HepG2 (cell line): ENCODE measurements around the gene HELZ. TPM values are rescaled to one million over a fixed set of nuclear protein-coding genes. Genes with fewer than 3 reads are reported as not detected.
"Not testable (repeated sequence)": the region's sequence is repeated elsewhere in the genome, so short reads cannot be mapped to it uniquely, and the experiment has no call there.

ENCODE experiments used
- ATAC-seq: fragments of 200-7000 bp; cut with Tn5 transposase; 3 replicates; pipeline ENCODE4 v1.9.1; 2020; ENCODE audit warnings: mild to moderate bottlenecking, moderate library complexity
- BruUV-seq: library from RNA; stranded (reverse); fragments of 400-500 nt; replicated peaks from 2 replicates; lab custom pipeline; 2021; lab: Mats Ljungman, UMichigan
- CTCF ChIA-PET: fragments of 300-600 bp; formaldehyde crosslinking; extraction: SDS; loops from one replicate; lab custom pipeline; 2021; ENCODE audit warnings: low total read pairs, inconsistent platforms, low intra/inter-chr PET ratio; lab: Yijun Ruan, JAX
- POLR2A ChIA-PET: fragments of 350-600 bp; sonication (Branson Sonifier 250); formaldehyde crosslinking; loops from one replicate; lab custom pipeline; 2020; ENCODE audit warnings: antibody characterized with exemption, inconsistent platforms; lab: Yijun Ruan, JAX
- DNase-seq: peaks from one replicate; pipeline ENCODE4 v3.0.0-alpha.2; 2015; ENCODE audit warnings: low spot score
- FAIRE-seq: peaks from 3 replicates; lab custom pipeline; 2011; peaks lifted over from hg19 to GRCh38; lab: Jason Lieb, UNC
- H2AFZ ChIP-seq: one replicate; pipeline ENCODE4 v1.6.1; 2011; ENCODE audit warnings: low read length, inconsistent platforms
- H3K27ac ChIP-seq: fragments of 300-600 bp; 3 replicates; pipeline ENCODE4 v1.8.0; 2011; ENCODE audit warnings: mixed run types, mild to moderate bottlenecking, mixed read lengths, low read length, inconsistent platforms; ENCODE audit not compliant: insufficient read depth; ENCODE audit errors: extremely low read length
- H3K27me3 ChIP-seq, 2 experiments: fragments of 200-600 bp in 1 of 2; 2 replicates in 1 of 2; 3 replicates in 1 of 2; pipeline versions ENCODE4 v1.6.0 to v1.8.0; 2011; ENCODE audit warnings: low read length in 2 of 2, mild to moderate bottlenecking in 2 of 2, moderate library complexity in 2 of 2, inconsistent platforms in 1 of 2; ENCODE audit not compliant: insufficient read depth in 2 of 2, control insufficient read depth in 1 of 2
- H3K36me3 ChIP-seq, 2 experiments: fragments of 200-600 bp in 1 of 2; replicated peaks in 1 of 2; 2 replicates in 1 of 2; 3 replicates in 1 of 2; pipeline versions ENCODE4 v1.5.1 to v1.8.0; 2011; ENCODE audit warnings: low read length in 2 of 2, inconsistent platforms in 1 of 2; ENCODE audit not compliant: insufficient read depth in 2 of 2, control insufficient read depth in 1 of 2
- H3K4me1 ChIP-seq: 2 replicates; pipeline ENCODE4 v1.5.1; 2012; ENCODE audit warnings: low read length, inconsistent platforms; ENCODE audit not compliant: insufficient read depth
- H3K4me2 ChIP-seq: 2 replicates; pipeline ENCODE4 v1.6.0; 2011; ENCODE audit warnings: low read depth, low read length, inconsistent platforms
- H3K4me3 ChIP-seq, 3 experiments: fragments of 200-600 bp in 1 of 3; sonication (generic), shearing (Covaris generic) in 1 of 3; replicated peaks in 1 of 3; 2 replicates each; pipeline ENCODE4 v1.5.1; 2011 to 2016; ENCODE audit warnings: low read length in 3 of 3, inconsistent platforms in 2 of 3, low read depth in 2 of 3, mild to moderate bottlenecking in 2 of 3, control low read depth in 1 of 3, mixed read lengths in 1 of 3; ENCODE audit not compliant: insufficient read depth in 1 of 3
- H3K79me2 ChIP-seq: one replicate; pipeline ENCODE4 v1.6.1; 2011; ENCODE audit warnings: low read length, inconsistent platforms; ENCODE audit not compliant: insufficient read depth
- H3K9ac ChIP-seq: 2 replicates; pipeline ENCODE4 v1.6.0; 2011; ENCODE audit warnings: mild to moderate bottlenecking, low read depth, low read length, inconsistent platforms; ENCODE audit not compliant: insufficient read depth
- H3K9me3 ChIP-seq: 2 replicates; pipeline ENCODE4 v1.5.1; 2012; ENCODE audit warnings: mild to moderate bottlenecking, low read length
- H4K20me1 ChIP-seq: 2 replicates; pipeline ENCODE4 v1.6.0; 2011; ENCODE audit warnings: inconsistent platforms, mild to moderate bottlenecking, low read length, moderate library complexity; ENCODE audit not compliant: insufficient read depth
- ASH2L ChIP-seq: fragments of 300-600, 200-600 bp; sonication (generic); IDR thresholded peaks from 2 replicates; pipeline ENCODE4 v1.7.0; 2017; ENCODE audit warnings: low read depth, mild to moderate bottlenecking, moderate library complexity, mixed read lengths, low read length; ENCODE audit not compliant: insufficient read length
- FOXC1 ChIP-seq: sonication (generic); formaldehyde crosslinking; IDR thresholded peaks from 2 replicates; pipeline ENCODE4 v1.8.0; 2022; ENCODE audit warnings: mild to moderate bottlenecking, missing genetic modification reagents, borderline replicate concordance
- HMGXB4 ChIP-seq, 2 experiments: sonication (generic) in 1 of 2; formaldehyde crosslinking in 1 of 2; IDR thresholded peaks; 2 replicates each; pipeline versions ENCODE4 v1.4.0 to v1.6.1; 2018 to 2020; ENCODE audit warnings: missing genetic modification reagents in 2 of 2, borderline replicate concordance in 1 of 2, low read depth in 1 of 2, mild to moderate bottlenecking in 1 of 2, missing biosample characterization in 1 of 2
- JDP2 ChIP-seq: sonication (generic); formaldehyde crosslinking; IDR thresholded peaks from 2 replicates; pipeline ENCODE4 v1.8.1; 2022; ENCODE audit warnings: missing genetic modification reagents, borderline replicate concordance
- MIXL1 ChIP-seq: IDR thresholded peaks from 2 replicates; pipeline ENCODE4 v1.6.1; 2016
- NFYC ChIP-seq: IDR thresholded peaks from 2 replicates; pipeline ENCODE4 v1.6.1; 2016; ENCODE audit warnings: missing genetic modification reagents, missing compliant biosample characterization
- PRDM10 ChIP-seq: sonication (generic); formaldehyde crosslinking; IDR thresholded peaks from 2 replicates; pipeline ENCODE4 v1.4.0; 2020; ENCODE audit warnings: low read depth, missing genetic modification reagents
- SOX6 ChIP-seq, 2 experiments: fragments of 450-650 bp in 1 of 2; sonication (generic) in 1 of 2; formaldehyde crosslinking in 1 of 2; IDR thresholded peaks; 2 replicates each; pipeline versions ENCODE4 v1.4.0 to v1.6.1; 2017 to 2020; ENCODE audit warnings: antibody characterized with exemption in 1 of 2, mild to moderate bottlenecking in 1 of 2, missing genetic modification reagents in 1 of 2
- SP5 ChIP-seq: IDR thresholded peaks from 2 replicates; pipeline ENCODE4 v1.6.1; 2016; ENCODE audit warnings: low read depth, borderline replicate concordance
- ZNF124 ChIP-seq: sonication (generic); formaldehyde crosslinking; IDR thresholded peaks from 2 replicates; pipeline ENCODE4 v1.4.0; 2020; ENCODE audit warnings: missing genetic modification reagents
- ZNF354B ChIP-seq: sonication (generic); formaldehyde crosslinking; IDR thresholded peaks from 2 replicates; pipeline ENCODE4 v1.8.0; 2022; ENCODE audit warnings: mild to moderate bottlenecking, missing genetic modification reagents
- WGBS: methylation state at CpG from one replicate; pipeline ENCODE4 v1.1.6; 2017; ENCODE audit warnings: low lambda C conversion rate; 5-methylcytosine and 5-hydroxymethylcytosine counted together
- in situ Hi-C: cut with HindIII; loops from 2 replicates; pipeline ENCODE4 v1.10.0; 2017; ENCODE audit warnings: low pct_unique_long_range_greater_than_20kb; ENCODE audit not compliant: extremely low pct_ligation_motif_present
- intact Hi-C: fragments of 100-400 bp; cut with micrococcal nuclease; formaldehyde crosslinking; loops from one replicate; pipeline ENCODE4 v1.10.0; 2022; ENCODE audit not compliant: unreplicated experiment
- polyA plus RNA-seq, 8 experiments: library from polyadenylated mRNA; depleted of rRNA in 3 of 8; stranded (reverse) in 7 of 8; unstranded in 1 of 8; fragments of >200 nt; fragmentation: Illumina TruSeq in 4 of 8; extraction: Trizol in 4 of 8; gene quantifications; 2 replicates each; pipeline versions ENCODE4 v1.2.1 to v1.2.3, GENCODE V29; 2011 to 2016; ENCODE audit warnings: low read depth in 4 of 8, missing spikeins in 1 of 8, mixed read lengths in 1 of 8; ENCODE audit not compliant: insufficient read depth in 1 of 8
- total RNA-seq, 5 experiments: library from RNA; depleted of rRNA; stranded (reverse); fragments of >200 nt; fragmentation: Illumina TruSeq; extraction: Trizol; gene quantifications; 2 replicates each; pipeline ENCODE4 v1.2.3, GENCODE V29; 2016; ENCODE audit warnings: low read depth in 1 of 5

Gene HELZ
- total and polyA plus RNA-seq, 2 of the 13 experiments (the other 11 are each of a cell fraction or from before 2014, with no cell fraction given), result 35.3 to 52.4 TPM

GRCh38 chr17:67126983-67127382, 118.0 kb downstream of the HELZ start:
- H3K27me3 ChIP-seq, result no peaks in the 10 kb centered on the region; a peak in 1 of 5 replicates
- in situ Hi-C loops, result no loop called here
- no peaks in the 10 kb centered on the region for H3K79me2 ChIP-seq
- no peak for FAIRE-seq
- WGBS, result 71% methylated on average over 2 of the region's 2 CpGs
- H4K20me1 ChIP-seq, result peaks cover 11% of the 10 kb centered on the region; the same call in 1 of the 2 replicates
- H3K36me3 ChIP-seq, result peaks cover 20 to 62% of the 10 kb centered on the region in 2 experiments
- no peak overlapping the region for H3K9ac ChIP-seq
- no peak overlapping the region for H3K4me3 ChIP-seq
- no peak for DNase-seq
- no TSS peak for BruUV-seq
- H3K4me2 ChIP-seq, result no peak overlapping the region
- H3K27ac ChIP-seq, result no peak overlapping the region
- no peak for TF ChIP-seq ASH2L
- no peak for TF ChIP-seq PRDM10 (CRISPR knock-in tag)
- no peak for TF ChIP-seq ZNF354B
- TF ChIP-seq SP5, result no peak
- TF ChIP-seq JDP2 (CRISPR knock-in tag), result no peak
- TF ChIP-seq NFYC, result no peak
- TF ChIP-seq ZNF124, result no peak
- no peak for TF ChIP-seq HMGXB4 (CRISPR knock-in tag; IDR thresholded peaks at IDR 0.05; ENCODE audit: borderline replicate concordance in 1 of 2, low read depth in 1 of 2)
- no peak for TF ChIP-seq SOX6 (IDR thresholded peaks at IDR 0.05)
- TF ChIP-seq SOX6 (CRISPR knock-in tag; IDR thresholded peaks at IDR 0.05), result no peak
- TF ChIP-seq FOXC1 (CRISPR knock-in tag), result no peak
- TF ChIP-seq MIXL1 (CRISPR knock-in tag), result no peak
- POLR2A ChIA-PET, result no interaction called here
- CTCF ChIA-PET, result no interaction called here
- intact Hi-C loops, result no loop called here
- peaks cover 22% of the 10 kb centered on the region for H3K4me1 ChIP-seq
- no peak overlapping the region for H2AFZ ChIP-seq
- no peak for ATAC-seq
- H3K9me3 ChIP-seq, result no peaks in the 10 kb centered on the region

DNA sequence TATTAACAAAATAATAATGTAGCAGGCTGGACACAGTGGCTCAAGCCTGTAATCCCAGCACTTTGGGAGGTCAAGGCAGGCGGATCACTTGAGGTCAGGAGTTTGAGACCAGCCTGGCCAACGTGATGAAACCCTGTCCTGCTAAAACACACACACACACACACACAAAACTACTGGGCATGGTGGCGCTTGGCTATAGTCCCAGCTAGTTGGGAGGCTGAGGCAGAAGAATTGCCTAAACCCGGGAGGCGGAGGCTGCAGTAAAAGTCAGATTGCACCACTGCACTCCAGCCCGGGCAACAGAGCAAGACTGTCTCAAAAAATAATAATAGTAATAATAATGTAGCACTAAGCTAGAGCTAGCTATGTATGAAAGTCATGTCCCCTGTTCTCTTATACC, 118.5 kb downstream of the HELZ start:
- BruUV-seq, ATAC-seq, H3K4me2 ChIP-seq, H2AFZ ChIP-seq, in situ Hi-C loops, intact Hi-C loops, H3K27ac ChIP-seq, DNase-seq, H3K9me3 ChIP-seq, POLR2A ChIA-PET, FAIRE-seq, H3K79me2 ChIP-seq, CTCF ChIA-PET, H3K4me3 ChIP-seq, H3K9ac ChIP-seq, H3K27me3 ChIP-seq: not testable (repeated sequence)
- Histone ChIP-seq H3K4me1 (peaks cover 18% of the 10 kb centered on the region), H4K20me1 (peaks cover 11% of the 10 kb centered on the region; the same call in 1 of the 2 replicates), H3K36me3 (peaks cover 20 to 65% of the 10 kb centered on the region in 2 experiments)
- 97% methylated on average over 6 of the region's 6 CpGs for WGBS
